ENCODE data around the gene TRNT1.

- no peak for TF ChIP-seq EP300 (IDR thresholded peaks at IDR 0.05)
- no peak for TF ChIP-seq CTCF (IDR thresholded peaks at IDR 0.05)
- no peak for TF ChIP-seq POLR2A (IDR thresholded peaks at IDR 0.05)
Measured at GRCh38 chr3:3145831-3146230, 19.1 kb downstream of the TRNT1 start.

Measured in ovary (tissue), 3 donors.